NCI-H2196 treated with DMSO at 0.1 percent for 48 hours (cell line): ENCODE results near the gene LMCD1.

Source experiments
- DNase-seq: peaks from one replicate; lab custom pipeline; 2025; ENCODE audit not compliant: unreplicated experiment; lab: John Stamatoyannopoulos, UW

The LMCD1 gene

DNA sequence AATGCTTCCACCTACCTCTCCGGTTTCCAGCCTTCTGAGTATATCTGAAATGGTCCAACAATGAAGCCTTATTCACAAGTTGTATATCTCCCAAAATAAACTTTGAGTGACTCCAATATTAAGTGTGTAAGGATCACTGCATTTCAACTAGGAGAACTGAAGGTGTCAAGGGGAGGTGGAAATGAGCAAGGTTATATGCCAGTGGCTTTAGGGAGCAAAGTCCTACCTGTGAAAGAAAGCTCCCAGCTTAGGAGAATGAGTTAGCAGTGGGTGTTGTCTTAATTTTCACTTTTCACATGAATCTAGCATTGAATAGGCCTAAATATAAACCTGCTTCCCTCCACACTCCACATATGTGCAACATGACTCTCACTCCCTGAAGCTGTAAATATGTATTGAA, 29.0 kb downstream of the LMCD1 start:
- no peak for DNase-seq

DNA sequence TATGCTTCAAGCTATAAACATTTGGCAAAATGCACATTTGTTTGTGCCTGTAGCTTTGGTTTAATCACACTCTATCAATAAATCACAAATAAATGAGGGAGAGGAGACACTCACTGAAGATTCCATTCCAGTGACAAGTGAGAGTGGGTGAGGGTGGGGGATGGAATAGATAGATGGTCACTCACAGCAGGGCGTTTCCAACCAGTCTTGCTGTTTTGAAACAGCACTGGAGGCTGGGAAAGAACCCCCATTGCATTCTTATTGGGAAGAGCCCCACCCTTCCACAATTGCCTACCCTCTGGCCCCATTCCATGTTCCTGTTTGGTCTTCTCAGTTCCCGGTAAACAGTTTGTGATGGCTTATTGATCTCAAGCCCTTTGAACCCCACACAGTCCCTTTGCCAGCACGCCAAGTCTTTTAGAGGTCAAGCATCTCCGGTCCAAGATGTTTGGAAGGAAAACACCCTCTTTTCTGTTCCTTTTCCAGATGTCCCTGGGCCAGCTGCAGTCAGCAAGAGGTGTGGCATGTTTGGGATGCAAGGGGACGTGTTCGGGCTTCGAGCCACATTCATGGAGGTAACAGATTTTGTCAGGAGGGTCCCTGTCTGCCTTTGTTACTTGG, 30.7 kb downstream of the LMCD1 start:
- DNase-seq, result no peak

DNA sequence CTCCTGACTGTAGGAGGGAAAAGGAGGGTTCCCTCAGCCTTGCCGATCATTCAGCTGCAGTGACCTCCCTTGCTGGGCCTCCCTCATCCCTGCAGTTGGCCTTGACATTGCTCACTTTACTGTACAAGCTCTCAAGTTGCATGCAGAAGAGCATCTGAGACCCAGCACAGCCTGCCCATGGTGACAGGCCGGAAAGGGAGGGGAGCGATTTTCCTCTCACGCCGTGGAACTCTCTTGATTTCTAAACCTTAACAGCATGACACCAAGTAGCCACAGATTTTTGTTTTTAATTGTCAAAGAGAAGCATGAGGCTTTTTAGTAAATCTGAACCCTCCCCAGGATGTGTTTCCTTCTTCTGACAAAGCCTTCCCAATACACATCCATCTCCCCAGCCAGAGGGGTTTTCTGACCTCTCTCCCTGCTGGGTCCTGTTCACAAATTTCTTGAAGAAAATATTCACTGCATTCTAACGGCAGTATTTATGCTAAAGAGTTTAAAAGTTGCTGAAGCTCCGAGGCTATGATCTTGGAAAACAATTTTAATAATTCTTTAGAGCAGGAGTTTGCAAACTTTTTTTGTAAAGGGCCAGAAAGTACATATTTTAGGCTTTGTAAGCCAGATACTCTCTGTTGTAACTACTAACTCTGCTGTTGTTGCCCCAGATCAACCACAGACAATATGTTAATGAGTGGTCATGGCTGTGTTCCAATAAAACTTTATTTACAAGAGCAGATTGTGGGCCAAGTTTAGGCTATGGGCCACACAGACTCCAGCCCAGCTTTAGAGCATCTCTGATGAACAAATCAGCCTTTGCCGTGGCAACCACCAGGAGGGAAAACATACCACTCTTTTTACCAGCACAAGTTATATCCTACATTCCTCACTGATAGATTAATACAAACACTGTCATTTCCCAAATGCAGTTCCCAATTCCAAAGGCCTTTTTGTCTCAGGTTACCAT, 34.8 kb downstream of the LMCD1 start:
- DNase-seq, result no peak

DNA sequence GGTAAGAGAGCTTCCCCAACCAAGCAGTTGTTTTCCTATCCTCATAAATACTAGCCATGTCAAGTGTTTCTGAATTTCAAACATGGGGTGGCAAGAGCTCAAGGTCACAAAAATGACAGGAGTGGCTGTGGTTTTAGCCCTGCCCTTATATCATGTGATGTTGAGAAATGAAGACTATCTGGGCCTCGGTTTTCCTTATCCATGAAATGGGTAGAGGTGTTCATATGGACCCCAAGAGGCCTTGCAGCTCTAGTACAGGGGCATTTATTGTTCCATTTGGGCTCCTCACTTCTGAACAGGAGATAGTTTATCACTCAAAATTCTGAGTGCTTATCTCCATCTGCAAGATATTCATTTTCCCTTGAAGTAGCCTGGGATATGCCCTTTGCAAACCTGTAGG, 35.8 kb downstream of the LMCD1 start:
- no peak for DNase-seq

- no peak for DNase-seq
Observed at GRCh38 chr3:8538223-8538622, 36.6 kb downstream of the LMCD1 start.

DNA sequence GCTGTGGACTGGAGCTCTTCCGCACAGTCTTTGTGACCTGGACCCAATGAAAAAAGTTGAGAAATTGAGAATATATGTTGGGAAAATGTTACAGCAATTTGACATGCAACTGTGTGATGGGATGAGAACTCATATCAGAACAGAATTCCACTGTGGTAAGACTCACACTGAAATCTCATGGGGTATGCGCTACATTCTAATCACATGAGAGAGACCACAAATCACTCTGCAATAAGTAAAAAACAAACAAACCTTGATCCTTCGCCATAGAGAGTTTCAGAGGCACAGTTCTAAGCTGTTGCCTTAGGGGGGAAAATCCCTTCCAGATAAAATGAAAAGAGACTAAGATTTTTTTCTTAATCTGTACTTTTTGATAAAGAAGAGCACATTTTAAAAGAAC, 37.3 kb downstream of the LMCD1 start:
- no peak for DNase-seq

DNA sequence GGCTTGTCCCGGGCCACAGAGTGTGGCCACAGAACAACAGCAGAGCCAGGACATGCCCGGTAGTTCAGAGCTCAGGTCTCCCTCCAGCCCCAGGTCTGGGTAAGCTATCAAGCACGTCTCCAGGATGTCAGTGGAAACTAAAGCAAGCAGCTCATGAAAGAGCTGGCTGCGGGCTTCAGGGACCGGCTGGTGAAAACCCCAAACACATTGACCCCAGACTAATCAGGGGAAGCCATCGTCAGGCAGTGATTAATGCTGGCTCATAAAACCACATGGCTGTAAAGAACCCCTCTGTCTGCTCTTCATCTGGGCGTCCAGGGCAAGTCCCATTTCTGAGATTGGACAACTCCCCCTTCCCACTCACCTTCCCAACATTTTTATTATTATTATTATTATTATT, 37.8 kb downstream of the LMCD1 start:
- DNase-seq, result no peak

DNA sequence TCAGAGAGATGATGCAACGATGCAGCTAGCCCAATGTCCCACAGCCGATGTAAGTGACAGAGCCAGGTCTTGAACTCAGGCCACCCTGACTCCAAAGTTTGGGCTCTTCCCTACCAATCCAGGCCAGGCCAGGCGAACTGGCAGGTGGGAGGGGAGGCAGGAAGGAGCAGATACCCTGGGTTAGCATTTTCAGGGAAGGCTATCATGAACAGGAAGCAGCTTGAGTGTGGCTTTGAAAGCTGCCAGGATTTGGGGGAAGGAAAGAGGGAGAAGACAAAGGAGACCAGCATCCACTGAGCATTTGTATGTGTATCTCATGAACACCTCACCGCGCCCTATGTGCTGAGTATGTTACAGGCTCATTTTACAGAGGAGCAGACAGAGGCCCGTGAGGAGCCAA, 38.8 kb downstream of the LMCD1 start:
- no peak for DNase-seq

DNA sequence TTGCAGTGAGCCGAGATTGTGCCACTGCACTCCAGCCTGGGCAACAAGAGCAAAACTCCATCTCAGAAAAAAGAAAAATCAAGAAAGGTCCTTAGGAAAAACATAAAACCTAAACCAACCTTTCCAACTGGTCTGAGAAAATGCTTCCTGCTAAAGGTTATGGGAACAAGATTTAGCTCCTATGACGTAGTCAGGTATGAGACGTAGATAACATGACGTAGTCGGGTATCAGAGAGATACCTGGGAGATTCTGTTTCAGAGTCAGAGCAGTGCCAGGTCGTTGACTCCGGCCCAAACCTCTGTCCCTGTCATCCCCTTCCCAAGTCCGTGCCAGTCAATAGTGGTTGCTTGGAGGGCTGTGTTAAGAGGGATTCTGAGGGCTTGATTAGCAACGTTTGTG, 39.9 kb downstream of the LMCD1 start:
- no peak for DNase-seq

DNA sequence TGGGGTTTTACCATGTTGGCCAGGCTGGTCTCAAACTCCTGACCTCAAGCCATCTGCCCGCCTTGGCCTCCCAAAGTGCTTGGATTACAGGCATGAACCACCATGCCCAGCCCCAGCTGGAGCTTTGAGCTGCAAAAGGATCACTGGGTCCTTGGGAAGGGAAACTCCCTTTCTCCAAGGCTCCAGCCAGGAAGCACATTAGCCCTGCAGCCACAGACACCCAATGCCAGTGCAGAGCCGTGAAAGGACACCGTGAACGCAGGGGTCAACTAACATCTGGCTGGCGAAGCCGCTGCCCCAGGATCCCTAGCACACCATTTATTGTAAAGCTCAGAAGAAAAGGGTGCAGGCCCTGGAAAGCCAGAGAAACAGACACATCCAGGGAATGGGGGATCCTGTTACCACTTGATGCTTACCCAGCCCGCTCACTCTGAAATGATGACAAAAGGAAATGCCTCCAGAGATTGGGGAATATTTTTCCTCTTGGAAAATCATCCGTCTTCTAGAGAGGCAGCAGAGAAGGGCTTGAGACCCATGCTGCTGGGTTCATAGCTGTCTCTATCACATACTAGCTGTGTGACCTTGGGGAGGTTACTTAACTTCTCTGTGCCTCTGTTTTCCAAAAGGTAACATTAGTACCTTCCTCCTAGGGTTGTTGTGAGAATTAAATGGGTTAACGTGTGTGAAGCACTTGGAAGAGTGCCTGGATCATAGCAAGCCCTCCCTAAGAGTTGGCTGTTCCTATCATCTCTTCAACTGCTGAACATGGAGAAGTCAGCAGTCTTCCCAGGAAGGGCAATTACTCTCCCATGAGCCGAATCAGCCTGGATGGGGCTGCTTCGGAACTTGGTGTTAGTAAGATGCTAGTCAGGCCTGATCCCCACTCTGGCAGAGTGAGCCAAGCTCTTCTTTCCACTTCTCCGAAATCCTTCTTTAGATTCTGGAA, 40.8 kb downstream of the LMCD1 start:
- DNase-seq, result no peak

DNA sequence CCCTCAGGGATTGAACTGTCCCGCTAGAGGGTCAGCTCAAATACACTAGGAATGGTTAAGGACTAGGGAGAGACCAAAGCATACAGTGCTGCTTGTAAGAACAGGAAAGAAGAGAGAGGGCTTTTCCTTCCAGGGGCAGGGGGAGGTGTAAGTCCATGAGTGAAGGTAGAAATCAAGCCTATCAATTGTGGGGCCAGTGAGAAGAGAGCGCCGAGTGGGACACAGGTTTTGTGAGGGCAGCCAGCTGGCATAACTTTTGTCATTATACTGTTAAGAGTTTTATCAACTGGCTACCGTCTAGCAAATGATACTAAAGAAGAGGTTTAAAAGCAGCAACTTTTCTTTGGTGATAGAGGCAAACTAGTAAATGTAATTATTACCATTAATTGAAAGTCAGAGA, 45.0 kb downstream of the LMCD1 start:
- DNase-seq, result no peak

DNA sequence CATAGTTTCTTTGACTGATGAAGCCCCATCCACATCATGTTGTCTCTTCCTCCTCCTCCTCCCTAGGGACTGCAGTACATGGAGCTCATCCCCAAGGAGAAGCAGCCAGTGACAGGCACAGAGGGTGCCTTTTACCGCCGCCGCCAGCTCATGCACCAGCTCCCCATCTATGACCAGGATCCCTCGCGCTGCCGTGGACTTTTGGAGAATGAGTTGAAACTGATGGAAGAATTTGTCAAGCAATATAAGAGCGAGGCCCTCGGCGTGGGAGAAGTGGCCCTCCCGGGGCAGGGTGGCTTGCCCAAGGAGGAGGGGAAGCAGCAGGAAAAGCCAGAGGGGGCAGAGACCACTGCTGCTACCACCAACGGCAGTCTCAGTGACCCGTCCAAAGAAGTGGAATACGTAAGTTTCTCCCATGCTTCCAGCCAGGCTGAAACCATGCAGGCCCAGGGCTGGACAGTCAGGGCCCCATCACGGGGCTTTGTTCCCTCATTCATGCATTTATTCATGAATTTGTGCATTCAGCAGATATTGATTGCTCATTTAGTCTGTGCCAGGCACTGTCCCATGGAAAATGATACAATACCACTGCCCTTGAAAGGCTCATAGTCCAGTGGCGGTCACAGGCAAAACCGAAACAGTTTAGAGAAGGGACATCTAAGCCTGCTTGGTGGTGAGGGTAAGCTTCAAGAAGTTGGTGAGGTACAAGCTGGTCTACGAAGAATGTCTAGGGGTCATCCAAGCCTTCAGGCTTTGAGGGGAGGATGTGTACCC, 47.1 kb downstream of the LMCD1 start:
- no peak for DNase-seq

GRCh38 chr3:8549354-8549753, 47.7 kb downstream of the LMCD1 start:
- DNase-seq, result no peak

- no peak for DNase-seq
Observed at GRCh38 chr3:8550611-8551010, 49.0 kb downstream of the LMCD1 start.

GRCh38 chr3:8552223-8552762, 50.7 kb downstream of the LMCD1 start:
- DNase-seq, result no peak

- no peak for DNase-seq
Observed at GRCh38 chr3:8553405-8553804, 51.8 kb downstream of the LMCD1 start.

DNA sequence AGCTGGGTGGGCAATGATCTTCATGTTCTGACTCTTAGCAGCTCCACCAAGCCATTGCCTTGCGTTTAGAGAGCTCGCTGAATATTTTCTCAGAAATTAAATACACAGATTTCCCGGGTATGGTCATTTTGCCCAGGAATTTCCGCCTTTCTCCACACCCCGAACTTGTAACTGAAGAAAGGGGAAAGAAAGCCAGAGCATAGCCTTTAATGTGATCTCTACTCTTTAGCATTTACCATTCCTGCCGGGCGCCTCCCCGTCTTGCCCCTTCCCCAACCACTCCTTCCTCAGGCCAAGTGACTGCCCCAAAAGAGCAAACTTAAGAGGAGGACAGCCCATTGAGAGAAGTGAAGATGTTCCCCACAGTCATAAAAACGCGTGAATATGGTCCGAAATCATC, 53.1 kb downstream of the LMCD1 start:
- DNase-seq, result no peak

- no peak for DNase-seq
Observed at GRCh38 chr3:8555113-8555661, 53.6 kb downstream of the LMCD1 start.

DNA sequence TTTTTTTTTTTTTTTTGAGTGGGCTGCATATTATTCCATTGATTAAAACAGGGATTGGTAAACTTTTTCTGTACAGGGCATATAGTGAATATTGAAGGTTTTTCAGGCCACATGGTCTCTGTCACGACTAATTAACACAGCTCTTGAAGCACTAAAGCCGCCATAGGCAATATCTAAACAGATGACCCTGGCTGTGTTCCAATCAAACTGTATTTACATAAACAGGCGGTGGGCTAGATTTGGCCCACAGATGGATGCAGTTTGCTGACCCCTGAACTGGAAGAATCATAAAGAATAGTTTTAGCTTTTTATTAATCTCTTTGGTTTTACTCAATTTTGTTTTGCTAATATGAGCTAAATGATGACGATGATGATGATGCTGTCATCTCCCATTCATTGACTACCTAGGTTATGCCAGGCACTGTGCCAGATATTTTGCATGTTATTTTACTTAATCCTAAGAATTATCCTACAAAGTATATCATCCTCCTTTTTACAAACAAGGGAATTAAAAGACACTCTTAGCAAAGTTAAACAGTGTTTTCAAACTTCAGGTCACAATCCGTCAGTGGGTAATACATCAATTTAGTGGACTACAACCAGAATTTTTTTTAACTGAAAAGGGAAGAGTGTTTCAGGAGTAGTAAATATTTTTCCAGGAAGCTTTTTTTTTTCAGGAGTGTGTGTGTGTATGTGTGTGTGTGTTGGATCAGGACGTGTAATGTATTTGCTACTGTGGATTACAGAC, 54.3 kb downstream of the LMCD1 start:
- no peak for DNase-seq
